ENCODE measurements around the gene IDUA. TPM values are rescaled to one million over a fixed set of nuclear protein-coding genes. Genes with fewer than 3 reads are reported as not detected.
A peak's percentile ranks its signal among the peaks of the same experiment; 100 is the strongest.

IDUA gene
- polyA plus RNA-seq, 1 donor (not counting 4 experiments of a cell fraction or from before 2014, with no cell fraction given), result 1.2 TPM

DNA sequence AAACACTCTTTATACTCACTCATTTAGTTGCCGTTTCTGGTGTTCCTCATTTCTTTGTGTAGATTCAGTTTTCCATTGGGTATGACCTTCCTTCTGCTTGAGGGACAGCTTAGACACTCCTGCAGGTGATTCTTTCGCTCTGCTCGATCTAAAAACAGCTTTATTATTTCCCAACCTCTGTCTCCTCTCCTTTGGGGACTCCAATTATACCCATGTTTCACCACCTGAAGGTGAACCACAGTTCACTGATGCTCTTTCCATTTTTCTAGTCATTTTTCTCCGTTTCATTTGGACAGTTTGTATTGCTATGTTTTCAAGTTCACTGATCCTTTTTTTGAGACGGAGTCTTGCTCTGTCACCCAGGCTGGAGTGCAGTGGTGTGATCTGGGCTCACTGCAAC lies 20.0 kb downstream of the IDUA start:
- Histone ChIP-seq H3K4me3 (ENCODE audit: control insufficient read depth in 2 of 3, extremely low read depth in 1 of 3, insufficient read depth in 2 of 3, low read depth in 1 of 3, low read length in 3 of 3) (no peak overlapping the region), H3K27ac (ENCODE audit: control insufficient read depth, insufficient read depth, low read length) (no peak overlapping the region), H3K27me3 (ENCODE audit: control insufficient read depth, extremely low read depth, insufficient read depth, low read length) (peaks cover 60% of the 10 kb centered on the region), H3K4me2 (ENCODE audit: control insufficient read depth, extremely low read depth, insufficient read depth, low read depth, low read length) (no peak overlapping the region), H3K9ac (ENCODE audit: control insufficient read depth, extremely low read depth, insufficient read depth, low read length) (no peak overlapping the region), H3K9me3 (ENCODE audit: control insufficient read depth, low read depth, low read length) (no peaks in the 10 kb centered on the region), H3K9me1 (ENCODE audit: control insufficient read depth, extremely low read depth, insufficient read depth, low read length) (no peaks in the 10 kb centered on the region), H4K20me1 (ENCODE audit: control insufficient read depth, extremely low read depth, insufficient read depth, low read length) (no peaks in the 10 kb centered on the region), H3K4me1 (ENCODE audit: control insufficient read depth, extremely low read depth, insufficient read depth, low read length) (peaks cover 15% of the 10 kb centered on the region), H2AFZ (ENCODE audit: control insufficient read depth, low read length) (no peak overlapping the region), H3K36me3 (ENCODE audit: control insufficient read depth in 2 of 2, extremely low read depth in 1 of 2, insufficient read depth in 2 of 2, low read length in 2 of 2) (no peaks in the 10 kb centered on the region), H3K79me2 (ENCODE audit: control insufficient read depth, insufficient read depth, low read length) (no peaks in the 10 kb centered on the region)
- no peak for DNase-seq (ENCODE audit: low read depth, low spot score)
- no peak for FAIRE-seq
- no peak for TF ChIP-seq EZH2 (IDR thresholded peaks at IDR 0.05; ENCODE audit: low read length)
- TF ChIP-seq, protein P1, sequence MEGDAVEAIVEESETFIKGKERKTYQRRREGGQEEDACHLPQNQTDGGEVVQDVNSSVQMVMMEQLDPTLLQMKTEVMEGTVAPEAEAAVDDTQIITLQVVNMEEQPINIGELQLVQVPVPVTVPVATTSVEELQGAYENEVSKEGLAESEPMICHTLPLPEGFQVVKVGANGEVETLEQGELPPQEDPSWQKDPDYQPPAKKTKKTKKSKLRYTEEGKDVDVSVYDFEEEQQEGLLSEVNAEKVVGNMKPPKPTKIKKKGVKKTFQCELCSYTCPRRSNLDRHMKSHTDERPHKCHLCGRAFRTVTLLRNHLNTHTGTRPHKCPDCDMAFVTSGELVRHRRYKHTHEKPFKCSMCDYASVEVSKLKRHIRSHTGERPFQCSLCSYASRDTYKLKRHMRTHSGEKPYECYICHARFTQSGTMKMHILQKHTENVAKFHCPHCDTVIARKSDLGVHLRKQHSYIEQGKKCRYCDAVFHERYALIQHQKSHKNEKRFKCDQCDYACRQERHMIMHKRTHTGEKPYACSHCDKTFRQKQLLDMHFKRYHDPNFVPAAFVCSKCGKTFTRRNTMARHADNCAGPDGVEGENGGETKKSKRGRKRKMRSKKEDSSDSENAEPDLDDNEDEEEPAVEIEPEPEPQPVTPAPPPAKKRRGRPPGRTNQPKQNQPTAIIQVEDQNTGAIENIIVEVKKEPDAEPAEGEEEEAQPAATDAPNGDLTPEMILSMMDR (optimal IDR thresholded peaks at IDR 0.05 in 1 of 3, IDR thresholded peaks at IDR 0.05 in 1 of 3, conservative IDR thresholded peaks at IDR 0.05 in 1 of 3; ENCODE audit: extremely low read depth in 1 of 3, insufficient read depth in 2 of 3, low read length in 3 of 3), result no peak
- dilution Hi-C loops (cut with MboI; ENCODE audit: extremely low pct_ligation_motif_present, low sequenced_read_pairs), result no loop called here

DNA sequence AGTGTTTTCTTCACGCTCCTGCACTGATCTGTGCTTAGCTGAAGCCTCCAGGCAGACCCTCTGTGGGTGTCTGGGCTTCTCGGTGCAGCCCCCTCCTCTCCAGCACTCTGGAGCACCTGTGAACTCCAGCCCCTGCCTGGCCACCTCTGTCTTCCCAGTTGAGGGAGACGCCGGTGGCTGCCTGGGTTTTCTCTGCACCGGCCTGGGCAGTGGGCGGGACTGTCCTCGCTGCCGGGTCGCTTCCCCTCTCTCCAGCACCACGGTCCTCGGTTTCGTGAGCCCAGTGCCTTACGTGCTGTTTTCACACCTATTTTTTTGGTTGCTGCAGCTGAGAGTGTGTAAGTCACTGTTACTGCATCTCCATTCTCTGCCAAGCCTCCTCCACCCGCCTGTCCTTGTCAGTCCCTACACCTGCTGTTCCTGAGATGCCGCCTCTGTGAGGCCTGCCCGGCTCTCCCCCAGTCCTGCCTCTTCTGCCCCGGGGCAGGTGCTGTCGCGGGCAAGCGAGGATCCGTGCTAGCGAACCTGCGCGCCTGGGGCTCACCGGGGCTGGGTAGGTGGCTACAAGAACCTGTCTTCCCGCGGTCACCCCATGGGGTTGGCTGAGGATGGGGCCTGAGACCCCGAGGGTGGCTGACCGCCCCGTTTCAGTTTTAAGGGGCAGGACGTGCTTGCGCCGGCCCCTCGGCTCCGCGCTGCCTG lies 22.1 kb downstream of the IDUA start:
- Histone ChIP-seq H3K27ac (ENCODE audit: control insufficient read depth, insufficient read depth, low read length) (no peak overlapping the region), H4K20me1 (ENCODE audit: control insufficient read depth, extremely low read depth, insufficient read depth, low read length) (peaks cover 2% of the 10 kb centered on the region), H3K79me2 (ENCODE audit: control insufficient read depth, insufficient read depth, low read length) (no peaks in the 10 kb centered on the region), H3K4me2 (ENCODE audit: control insufficient read depth, extremely low read depth, insufficient read depth, low read depth, low read length) (peak overlapping the region; percentile 81), H3K4me3 (ENCODE audit: control insufficient read depth in 2 of 3, extremely low read depth in 1 of 3, insufficient read depth in 2 of 3, low read depth in 1 of 3, low read length in 3 of 3) (peak overlapping the region; percentile 42 to 62 (median 61)), H3K9me1 (ENCODE audit: control insufficient read depth, extremely low read depth, insufficient read depth, low read length) (no peaks in the 10 kb centered on the region), H3K27me3 (ENCODE audit: control insufficient read depth, extremely low read depth, insufficient read depth, low read length) (peaks cover 40% of the 10 kb centered on the region), H3K4me1 (ENCODE audit: control insufficient read depth, extremely low read depth, insufficient read depth, low read length) (peaks cover 15% of the 10 kb centered on the region), H2AFZ (ENCODE audit: control insufficient read depth, low read length) (peak overlapping the region; percentile 65), H3K36me3 (ENCODE audit: control insufficient read depth in 2 of 2, extremely low read depth in 1 of 2, insufficient read depth in 2 of 2, low read length in 2 of 2) (no peaks in the 10 kb centered on the region), H3K9ac (ENCODE audit: control insufficient read depth, extremely low read depth, insufficient read depth, low read length) (peak overlapping the region; percentile 50), H3K9me3 (ENCODE audit: control insufficient read depth, low read depth, low read length) (no peaks in the 10 kb centered on the region)
- DNase-seq (ENCODE audit: low read depth, low spot score), result no peak
- TF ChIP-seq EZH2 (IDR thresholded peaks at IDR 0.05; ENCODE audit: low read length), result peak; percentile 70
- TF ChIP-seq, protein P1 (optimal IDR thresholded peaks at IDR 0.05 in 1 of 3, IDR thresholded peaks at IDR 0.05 in 1 of 3, conservative IDR thresholded peaks at IDR 0.05 in 1 of 3; ENCODE audit: extremely low read depth in 1 of 3, insufficient read depth in 2 of 3, low read length in 3 of 3), result no peak
- dilution Hi-C loops (cut with MboI; ENCODE audit: extremely low pct_ligation_motif_present, low sequenced_read_pairs), result no loop called here
- no peak for FAIRE-seq
